Ovary (tissue), 9 donors: Measurements from ENCODE around the gene FRMD3. TPM values are rescaled to one million over a fixed set of nuclear protein-coding genes. Genes with fewer than 3 reads are reported as not detected.

Experiments used
- DNase-seq, 5 donors: peaks; one replicate each; pipeline ENCODE4 v3.0.0-alpha.2; 2019 to 2020
- H3K27ac ChIP-seq, 2 donors: fragments of 200-600 bp; one replicate each; pipeline versions ENCODE4 v1.5.1 to v1.8.0; 2019 to 2022
- H3K27me3 ChIP-seq: fragments of 200-600 bp; one replicate; pipeline ENCODE4 v1.8.0; 2022
- H3K36me3 ChIP-seq: fragments of 200-600 bp; sonication (generic); one replicate; pipeline ENCODE4 v1.5.1; 2019
- H3K4me1 ChIP-seq: one replicate; pipeline ENCODE4 v1.8.1; 2013; ENCODE audit warnings: mild to moderate bottlenecking, moderate library complexity; ENCODE audit not compliant: insufficient read depth
- H3K4me3 ChIP-seq: fragments of 200-600 bp; sonication (generic); one replicate; pipeline ENCODE4 v1.5.1; 2017
- H3K9me3 ChIP-seq, 2 donors: fragments of 200-600 bp in 1 of 2; sonication (generic) in 1 of 2; one replicate each; pipeline versions ENCODE4 v1.5.1 to v1.8.1; 2013 to 2019; ENCODE audit warnings: mild to moderate bottlenecking in 1 of 2, moderate library complexity in 1 of 2
- CTCF ChIP-seq, 3 donors: fragments of 450-650 bp in 2 of 3; fragments of 200-600 bp in 1 of 3; IDR thresholded peaks; one replicate each; pipeline versions ENCODE4 v1.5.1 to v1.8.0; 2016 to 2022; ENCODE audit warnings: antibody characterized with exemption in 3 of 3, mild to moderate bottlenecking in 1 of 3
- EP300 ChIP-seq: sonication (generic); formaldehyde crosslinking; IDR thresholded peaks from one replicate; pipeline ENCODE4 v1.6.1; 2017; ENCODE audit warnings: antibody characterized with exemption
- POLR2A ChIP-seq: fragments of 450-650 bp; IDR thresholded peaks from one replicate; pipeline ENCODE4 v1.6.1; 2017; ENCODE audit warnings: antibody characterized with exemption, mild to moderate bottlenecking, moderate library complexity
- WGBS, 3 donors: extraction: QIAGEN DNeasy Blood & Tissue Kit in 1 of 3; methylation state at CpG; one replicate each; pipeline versions ENCODE4 v1.1.5 to v1.1.7; 2013 to 2017; 5-methylcytosine and 5-hydroxymethylcytosine counted together
- intact Hi-C, 4 donors: fragments of 100-400 bp; cut with DNase I; formaldehyde crosslinking; loops; one replicate each; pipeline versions ENCODE4 v1.11.0 to v1.15.1; 2022 to 2023
- polyA plus RNA-seq, 2 donors: library from polyadenylated mRNA; stranded (reverse); fragments of 200-250 nt in 1 of 2; fragments of 350-450 nt in 1 of 2; fragmentation: Illumina TruSeq in 1 of 2; extraction: RNeasy Lipid Tissue Mini Kit (QIAGEN cat#74804) in 1 of 2; gene quantifications; one replicate each; pipeline ENCODE4 v1.2.3, GENCODE V29; 2013 to 2014
- total RNA-seq, 7 donors: library from RNA; depleted of rRNA in 2 of 7; stranded (reverse); fragments of >200 nt in 2 of 7; fragmentation: NEBNext Ultra II Directional in 3 of 7; extraction: Animal tissue kit (Norgen Biotek cat#: 25700) in 3 of 7; gene quantifications; one replicate each; pipeline versions ENCODE4 v1.1.0 to v1.2.4, GENCODE V29; 2016 to 2023
- donor health status: DM: no; HTN: no; CAD: no; lungs with moderate emphysema.
- donor health status: DM: no; HTN: no; CAD: no.
- donor health status: Bipolar disorder and iron deficiency.
- donor health status: DM: yes; HTN: yes; CAD: no.
- donor health status: DM: no; HTN: no; CAD: no.
- donor health status: DM: yes; HTN: yes; CAD: no.

Gene FRMD3
- total and polyA plus RNA-seq, 9 donors = 0.83 to 9.1 (median 4.2) TPM

- Histone ChIP-seq H3K4me1 (peaks cover 14% of the 10 kb centered on the region), H3K4me3 (no peak overlapping the region), H3K27ac (no peak overlapping the region), H3K27me3 (no peaks in the 10 kb centered on the region), H3K36me3 (no peaks in the 10 kb centered on the region), H3K9me3 (no peaks in the 10 kb centered on the region)
- DNase-seq = no peak
- intact Hi-C loops = no loop called here
- 90 to 95% (median 94%) methylated on average over 4 of the region's 4 CpGs for WGBS, 3 donors
- TF ChIP-seq CTCF (IDR thresholded peaks at IDR 0.05) (no peak), POLR2A (no peak), EP300 (no peak)
These were observed 102.9 kb downstream of the FRMD3 start for GRCh38 chr9:83435301-83435700.

GRCh38 chr9:83434254-83434653 lies 103.9 kb downstream of the FRMD3 start:
- Histone ChIP-seq H3K36me3 (no peaks in the 10 kb centered on the region), H3K27ac (no peak overlapping the region), H3K4me3 (no peak overlapping the region), H3K4me1 (peaks cover 14% of the 10 kb centered on the region), H3K27me3 (no peaks in the 10 kb centered on the region), H3K9me3 (no peaks in the 10 kb centered on the region)
- no peak for DNase-seq
- TF ChIP-seq POLR2A (no peak), CTCF (IDR thresholded peaks at IDR 0.05) (no peak), EP300 (no peak)
- intact Hi-C loops = no loop called here
- 88 to 100% (median 100%) methylated on average over 1 of the region's 1 CpG for WGBS, 3 donors

GRCh38 chr9:83433846-83434245 lies 104.4 kb downstream of the FRMD3 start:
- H3K4me3 ChIP-seq = no peak overlapping the region
- H3K36me3 ChIP-seq = no peaks in the 10 kb centered on the region
- no peaks in the 10 kb centered on the region for H3K9me3 ChIP-seq
- TF ChIP-seq EP300 (no peak), POLR2A (no peak), CTCF (IDR thresholded peaks at IDR 0.05) (no peak)
- DNase-seq = no peak
- H3K27ac ChIP-seq = no peak overlapping the region
- intact Hi-C loops = no loop called here
- peaks cover 14% of the 10 kb centered on the region for H3K4me1 ChIP-seq
- H3K27me3 ChIP-seq = no peaks in the 10 kb centered on the region
- WGBS, 3 donors = 91 to 100% (median 100%) methylated on average over 1 of the region's 1 CpG

- H3K4me1 ChIP-seq = peaks cover 14% of the 10 kb centered on the region
- no peak for TF ChIP-seq POLR2A
- TF ChIP-seq EP300 = no peak
- TF ChIP-seq CTCF (IDR thresholded peaks at IDR 0.05) = no peak
- no peak overlapping the region for H3K27ac ChIP-seq
- 89 to 98% (median 92%) methylated on average over 2 of the region's 2 CpGs for WGBS, 3 donors
- H3K4me3 ChIP-seq = no peak overlapping the region
- no peak for DNase-seq
- H3K36me3 ChIP-seq = no peaks in the 10 kb centered on the region
- H3K27me3 ChIP-seq = no peaks in the 10 kb centered on the region
- H3K9me3 ChIP-seq = no peaks in the 10 kb centered on the region
- intact Hi-C loops = no loop called here
These were observed 105.2 kb downstream of the FRMD3 start for GRCh38 chr9:83432877-83433550.
